Prostate gland (tissue), 2 donors: ENCODE results near the gene OPTC. TPM values are rescaled to one million over a fixed set of nuclear protein-coding genes. Genes with fewer than 3 reads are reported as not detected.

Source experiments
- DNase-seq: peaks from one replicate; pipeline ENCODE4 v3.0.0-alpha.2; 2019; ENCODE audit warnings: low spot score
- H3K27ac ChIP-seq, 2 donors: fragments of 200-600 bp; sonication (generic); 2 replicates each; pipeline ENCODE4 v1.5.1; 2017 to 2019
- H3K27me3 ChIP-seq: fragments of 200-600 bp; sonication (generic); replicated peaks from 2 replicates; pipeline ENCODE4 v1.5.1; 2019; ENCODE audit not compliant: insufficient read depth
- H3K36me3 ChIP-seq, 2 donors: fragments of 200-600 bp; sonication (generic); 1 replicate in 1 of 2; 2 replicates in 1 of 2; pipeline versions ENCODE4 v1.5.1 to v1.8.1; 2017 to 2019
- H3K4me1 ChIP-seq: fragments of 200-600 bp; sonication (generic); replicated peaks from 2 replicates; pipeline ENCODE4 v1.5.1; 2019
- H3K4me3 ChIP-seq, 2 donors: fragments of 200-600 bp; sonication (generic); 2 replicates each; pipeline ENCODE4 v1.5.1; 2017 to 2019
- H3K9me3 ChIP-seq: fragments of 200-600 bp; sonication (generic); 2 replicates; pipeline ENCODE4 v1.5.1; 2017
- POLR2A ChIP-seq: fragments of 450-650 bp; IDR thresholded peaks from one replicate; pipeline ENCODE4 v1.6.1; 2016; ENCODE audit warnings: antibody characterized with exemption, mild to moderate bottlenecking
- POLR2AphosphoS5 ChIP-seq: sonication (generic); formaldehyde crosslinking; IDR thresholded peaks from one replicate; pipeline ENCODE4 v1.6.1; 2017; ENCODE audit warnings: antibody characterized with exemption
- WGBS: methylation state at CpG from one replicate; pipeline ENCODE4 v1.1.5; 2018; 5-methylcytosine and 5-hydroxymethylcytosine counted together
- intact Hi-C: fragments of 100-400 bp; cut with DNase I; formaldehyde crosslinking; loops from one replicate; pipeline ENCODE4 v1.14.2; 2022
- total RNA-seq, 2 donors: library from RNA; depleted of rRNA; stranded (reverse); fragments of >200 nt; gene quantifications; one replicate each; pipeline ENCODE4 v1.1.0, GENCODE V29; 2016
- TF ChIP-seq, protein P1 (sequence below), 4 experiments: fragments of 200-600 bp in 2 of 4; fragments of 450-650 bp in 2 of 4; sonication (generic) in 2 of 4; IDR thresholded peaks; 1 replicate in 3 of 4; 2 replicates in 1 of 4; pipeline ENCODE4 v1.5.1; 2016 to 2019; ENCODE audit warnings: antibody characterized with exemption in 4 of 4, mild to moderate bottlenecking in 2 of 4, moderate library complexity in 2 of 4

Gene OPTC
- total RNA-seq, 2 donors from 2014 or later = not detected

DNA sequence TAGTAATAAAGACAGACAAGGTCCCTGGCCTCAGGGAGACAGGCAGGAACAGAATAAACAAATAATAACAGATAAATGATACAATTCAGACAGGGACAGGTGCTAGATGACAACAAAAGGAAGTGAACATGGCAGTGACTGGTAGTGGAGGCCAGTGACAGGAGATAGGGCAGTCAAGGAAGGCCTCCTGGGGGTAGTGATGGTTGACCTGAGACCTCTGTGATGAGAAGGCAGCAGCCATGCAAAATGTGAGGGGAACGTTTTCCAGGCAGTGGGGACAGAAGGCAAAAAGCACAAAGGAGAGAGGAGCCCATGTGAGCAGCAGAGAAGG is 18.5 kb downstream of the OPTC start:
- Histone ChIP-seq H3K36me3 (no peaks in the 10 kb centered on the region), H3K4me3 (no peak overlapping the region), H3K27me3 (no peaks in the 10 kb centered on the region), H3K27ac (no peak overlapping the region), H3K9me3 (no peaks in the 10 kb centered on the region), H3K4me1 (no peaks in the 10 kb centered on the region)
- TF ChIP-seq POLR2A (no peak), POLR2AphosphoS5 (no peak)
- TF ChIP-seq, protein P1, sequence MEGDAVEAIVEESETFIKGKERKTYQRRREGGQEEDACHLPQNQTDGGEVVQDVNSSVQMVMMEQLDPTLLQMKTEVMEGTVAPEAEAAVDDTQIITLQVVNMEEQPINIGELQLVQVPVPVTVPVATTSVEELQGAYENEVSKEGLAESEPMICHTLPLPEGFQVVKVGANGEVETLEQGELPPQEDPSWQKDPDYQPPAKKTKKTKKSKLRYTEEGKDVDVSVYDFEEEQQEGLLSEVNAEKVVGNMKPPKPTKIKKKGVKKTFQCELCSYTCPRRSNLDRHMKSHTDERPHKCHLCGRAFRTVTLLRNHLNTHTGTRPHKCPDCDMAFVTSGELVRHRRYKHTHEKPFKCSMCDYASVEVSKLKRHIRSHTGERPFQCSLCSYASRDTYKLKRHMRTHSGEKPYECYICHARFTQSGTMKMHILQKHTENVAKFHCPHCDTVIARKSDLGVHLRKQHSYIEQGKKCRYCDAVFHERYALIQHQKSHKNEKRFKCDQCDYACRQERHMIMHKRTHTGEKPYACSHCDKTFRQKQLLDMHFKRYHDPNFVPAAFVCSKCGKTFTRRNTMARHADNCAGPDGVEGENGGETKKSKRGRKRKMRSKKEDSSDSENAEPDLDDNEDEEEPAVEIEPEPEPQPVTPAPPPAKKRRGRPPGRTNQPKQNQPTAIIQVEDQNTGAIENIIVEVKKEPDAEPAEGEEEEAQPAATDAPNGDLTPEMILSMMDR (IDR thresholded peaks at IDR 0.05) = no peak
- 67% methylated on average over 1 of the region's 1 CpG for WGBS
- intact Hi-C loops = loop anchor here (5.0 kb wide), 1 partner anchor 45 kb away; no protein-coding TSS in a partner anchor
- DNase-seq = no peak

DNA sequence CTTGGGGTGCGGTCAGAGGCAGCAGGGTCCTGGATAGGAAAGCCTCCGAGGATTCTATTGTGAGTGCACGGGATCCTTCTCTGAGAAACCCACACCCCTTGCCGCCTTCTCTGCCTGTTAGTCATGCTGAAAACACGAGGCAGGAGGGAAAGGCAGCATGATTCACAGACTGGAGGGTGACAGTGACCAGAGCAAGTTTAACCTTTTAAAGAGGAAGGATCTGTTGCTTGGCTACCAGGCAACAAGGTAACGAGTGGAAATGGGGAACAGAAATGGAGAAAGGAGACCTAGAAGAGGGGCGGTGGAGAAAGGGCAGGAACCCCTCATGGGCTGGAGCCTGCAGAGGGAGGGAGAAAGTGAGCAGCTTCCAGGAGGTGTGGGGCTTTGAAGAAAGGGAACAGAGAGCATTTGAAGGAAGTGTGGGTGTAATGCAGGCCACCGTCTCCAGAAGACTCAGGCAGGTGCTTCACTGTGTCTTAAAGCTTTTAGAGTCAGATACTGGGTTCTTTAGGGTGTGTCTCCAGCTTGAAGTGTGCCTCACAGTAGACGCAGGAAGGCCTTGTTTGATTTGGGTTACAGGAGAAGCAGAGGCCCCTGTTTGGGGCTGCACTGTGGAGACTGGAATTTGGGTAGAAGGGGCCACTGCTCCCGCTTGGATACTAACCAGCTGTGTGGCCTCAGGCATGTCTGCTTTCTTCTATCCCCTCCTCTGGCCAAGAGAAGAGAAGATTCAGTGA is 19.1 kb downstream of the OPTC start:
- TF ChIP-seq, protein P1 (IDR thresholded peaks at IDR 0.05) = no peak
- TF ChIP-seq POLR2A (no peak), POLR2AphosphoS5 (peak; percentile 38)
- no peaks in the 10 kb centered on the region for H3K27me3 ChIP-seq
- DNase-seq = peak; percentile 5
- no peaks in the 10 kb centered on the region for H3K36me3 ChIP-seq
- intact Hi-C loops = loop anchor here (5.0 kb wide), 1 partner anchor 44 kb away; no protein-coding TSS in a partner anchor
- no peak overlapping the region for H3K27ac ChIP-seq
- WGBS = 44% methylated on average over 10 of the region's 10 CpGs
- H3K4me1 ChIP-seq = no peaks in the 10 kb centered on the region
- H3K9me3 ChIP-seq = no peaks in the 10 kb centered on the region
- no peak overlapping the region for H3K4me3 ChIP-seq

DNA sequence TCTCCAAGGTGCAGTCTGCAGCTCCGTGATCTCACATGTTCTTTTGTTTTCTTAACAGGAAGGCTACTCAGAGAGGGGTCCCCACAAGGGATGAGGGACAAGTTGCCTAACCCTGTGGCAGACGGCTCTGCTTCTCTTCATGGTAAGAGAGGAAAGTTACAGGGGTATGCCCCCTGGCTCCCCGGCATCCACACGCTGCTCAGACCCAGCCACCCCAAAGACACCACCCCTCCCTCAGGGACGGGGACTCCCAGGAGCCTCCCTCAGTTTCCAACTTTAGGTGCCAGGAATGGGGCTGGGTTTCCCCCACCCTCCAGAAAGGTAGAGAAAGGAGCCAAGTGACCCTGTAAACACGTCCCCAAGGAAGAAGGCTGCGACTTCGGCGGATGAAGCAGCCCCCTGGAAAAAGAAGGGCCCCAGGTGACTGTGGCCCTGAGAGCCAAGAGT is 19.7 kb downstream of the OPTC start:
- WGBS = 76% methylated on average over 9 of the region's 9 CpGs
- DNase-seq = no peak
- no peaks in the 10 kb centered on the region for H3K36me3 ChIP-seq
- no peak overlapping the region for H3K27ac ChIP-seq
- H3K4me3 ChIP-seq = no peak overlapping the region
- TF ChIP-seq, protein P1 (IDR thresholded peaks at IDR 0.05) = no peak
- TF ChIP-seq POLR2A = no peak
- no peak for TF ChIP-seq POLR2AphosphoS5
- intact Hi-C loops = loop anchor here (5.0 kb wide), 1 partner anchor 44 kb away; no protein-coding TSS in a partner anchor
- H3K27me3 ChIP-seq = no peaks in the 10 kb centered on the region
- H3K9me3 ChIP-seq = no peaks in the 10 kb centered on the region
- H3K4me1 ChIP-seq = no peaks in the 10 kb centered on the region

DNA sequence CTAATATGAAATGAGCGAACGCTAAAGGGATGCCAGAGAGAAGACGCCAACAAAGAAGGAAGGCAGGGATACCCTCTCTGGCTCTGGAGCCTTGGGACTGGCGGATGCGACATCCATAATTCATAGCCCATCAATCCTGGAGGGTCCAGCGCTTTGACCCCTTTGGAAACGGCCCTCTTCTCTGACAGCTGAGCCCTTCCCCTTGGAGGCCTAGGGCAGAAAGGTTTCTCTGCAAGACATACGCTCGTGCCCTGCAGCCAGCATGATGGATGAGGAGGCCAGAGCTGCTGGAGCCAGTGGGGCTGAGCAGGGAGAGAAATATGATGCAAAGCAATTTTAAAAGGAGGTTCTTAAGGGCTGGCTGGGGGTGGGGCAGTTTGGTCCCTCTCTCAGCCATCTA is 22.2 kb downstream of the OPTC start:
- WGBS = 95% methylated on average over 9 of the region's 9 CpGs
- Histone ChIP-seq H3K27me3 (no peaks in the 10 kb centered on the region), H3K4me3 (no peak overlapping the region), H3K36me3 (no peaks in the 10 kb centered on the region), H3K4me1 (no peaks in the 10 kb centered on the region), H3K27ac (no peak overlapping the region), H3K9me3 (no peaks in the 10 kb centered on the region)
- intact Hi-C loops = no loop called here
- TF ChIP-seq POLR2A = no peak
- TF ChIP-seq POLR2AphosphoS5 = no peak
- TF ChIP-seq, protein P1 (IDR thresholded peaks at IDR 0.05) = no peak
- no peak for DNase-seq

DNA sequence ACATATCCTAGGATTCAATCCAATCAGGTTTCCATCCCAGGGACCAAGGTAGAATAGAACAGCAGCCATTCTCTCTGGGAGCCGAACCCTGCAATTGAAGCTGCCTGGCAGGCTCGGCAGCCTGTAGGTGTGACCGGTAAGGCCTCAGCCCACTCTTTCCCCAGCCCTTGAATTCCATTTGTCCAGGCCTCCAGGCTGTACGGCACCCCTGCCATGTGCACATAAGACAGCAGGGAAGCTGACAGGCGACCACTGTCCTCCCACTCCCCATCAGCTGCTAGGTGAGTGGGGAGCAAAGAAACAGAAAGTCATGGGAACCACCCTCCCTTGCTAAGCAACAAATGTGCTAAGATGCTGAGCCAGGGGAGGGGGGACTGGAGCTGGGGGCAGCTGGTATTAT is 23.0 kb downstream of the OPTC start:
- DNase-seq = no peak
- 55% methylated on average over 5 of the region's 5 CpGs for WGBS
- Histone ChIP-seq H3K27me3 (no peaks in the 10 kb centered on the region), H3K36me3 (no peaks in the 10 kb centered on the region), H3K9me3 (no peaks in the 10 kb centered on the region), H3K27ac (no peak overlapping the region), H3K4me1 (no peaks in the 10 kb centered on the region), H3K4me3 (no peak overlapping the region)
- intact Hi-C loops = no loop called here
- TF ChIP-seq POLR2AphosphoS5 (no peak), POLR2A (no peak)
- TF ChIP-seq, protein P1 (IDR thresholded peaks at IDR 0.05) = no peak
